Spleen (tissue), 11 donors: ENCODE results near the gene KIAA1614. TPM values are rescaled to one million over a fixed set of nuclear protein-coding genes. Genes with fewer than 3 reads are reported as not detected.

Experiments used
- DNase-seq: peaks from one replicate; pipeline ENCODE4 v3.0.0-alpha.2; 2020
- H3K27ac ChIP-seq, 8 donors: fragments of 200-600 bp; sonication (generic) in 7 of 8; 1 replicate in 4 of 8; 2 replicates in 4 of 8; pipeline versions ENCODE4 v1.5.0 to v1.8.0; 2016 to 2021; ENCODE audit warnings: inconsistent platforms in 4 of 8, mild to moderate bottlenecking in 4 of 8, moderate library complexity in 1 of 8
- H3K27me3 ChIP-seq, 7 donors: fragments of 200-600 bp; sonication (generic) in 6 of 7; replicated peaks in 1 of 7; 1 replicate in 4 of 7; 2 replicates in 3 of 7; pipeline versions ENCODE4 v1.5.0 to v1.8.0; 2016 to 2021; ENCODE audit warnings: inconsistent platforms in 3 of 7, mild to moderate bottlenecking in 1 of 7
- H3K36me3 ChIP-seq, 6 donors: fragments of 200-600 bp; sonication (generic) in 5 of 6; 1 replicate in 4 of 6; 2 replicates in 2 of 6; pipeline versions ENCODE4 v1.5.0 to v1.8.0; 2016 to 2021; ENCODE audit warnings: inconsistent platforms in 2 of 6
- H3K4me1 ChIP-seq, 6 donors: fragments of 200-600 bp; sonication (generic) in 5 of 6; 1 replicate in 3 of 6; 2 replicates in 3 of 6; pipeline versions ENCODE4 v1.5.0 to v1.8.0; 2016 to 2021; ENCODE audit warnings: inconsistent platforms in 3 of 6
- H3K4me3 ChIP-seq, 8 donors: fragments of 200-600 bp; sonication (generic) in 7 of 8; 1 replicate in 4 of 8; 2 replicates in 4 of 8; pipeline versions ENCODE4 v1.5.0 to v1.8.0; 2016 to 2021; ENCODE audit warnings: inconsistent platforms in 4 of 8, mild to moderate bottlenecking in 4 of 8, moderate library complexity in 2 of 8
- H3K9me3 ChIP-seq, 8 donors: fragments of 200-600 bp; sonication (generic) in 7 of 8; 1 replicate in 4 of 8; 2 replicates in 4 of 8; pipeline versions ENCODE4 v1.5.0 to v1.8.0; 2016 to 2021; ENCODE audit warnings: inconsistent platforms in 4 of 8
- POLR2A ChIP-seq, 3 donors: fragments of 450-650 bp; IDR thresholded peaks; one replicate each; pipeline ENCODE4 v1.5.1; 2017; ENCODE audit warnings: antibody characterized with exemption in 3 of 3, mild to moderate bottlenecking in 1 of 3
- POLR2AphosphoS5 ChIP-seq, 3 donors: sonication (generic); formaldehyde crosslinking; IDR thresholded peaks; one replicate each; pipeline ENCODE4 v1.5.1; 2017; ENCODE audit warnings: antibody characterized with exemption in 3 of 3
- WGBS, 5 donors: extraction: QIAGEN DNeasy Blood & Tissue Kit in 3 of 5; methylation state at CpG; one replicate each; pipeline versions ENCODE4 v1.1.5 to v1.1.7; 2013 to 2018; 5-methylcytosine and 5-hydroxymethylcytosine counted together
- intact Hi-C: fragments of 100-400 bp; cut with DNase I; formaldehyde crosslinking; loops from one replicate; pipeline ENCODE4 v1.15.0; 2023; ENCODE audit warnings: low total_unique reads
- polyA plus RNA-seq, 3 donors: library from polyadenylated mRNA; stranded (reverse); fragments of 200-250 nt; gene quantifications; one replicate each; pipeline ENCODE4 v1.2.1, GENCODE V29; 2013
- total RNA-seq, 7 donors: library from RNA; depleted of rRNA in 3 of 7; stranded (reverse); fragments of >200 nt in 3 of 7; fragmentation: NEBNext Ultra II Directional in 4 of 7; extraction: Animal tissue kit (Norgen Biotek cat#: 25700) in 4 of 7; gene quantifications; one replicate each; pipeline versions ENCODE4 v1.1.0 to v1.2.1, GENCODE V29; 2016 to 2021
- TF ChIP-seq, protein P1 (sequence below), 11 experiments: fragments of 200-600 bp in 7 of 11; fragments of 450-650 bp in 4 of 11; sonication (generic) in 4 of 11; IDR thresholded peaks in 8 of 11; conservative IDR thresholded peaks in 3 of 11; 1 replicate in 7 of 11; 2 replicates in 4 of 11; pipeline versions ENCODE4 v1.4.0 to v1.8.0; 2016 to 2021; ENCODE audit warnings: antibody characterized with exemption in 11 of 11, inconsistent platforms in 4 of 11, mild to moderate bottlenecking in 1 of 11
- donor health status: healthy with polysubstance abuse.
- donor health status: DM: no; HTN: no; CAD: no; lungs with moderate emphysema.
- donor health status: DM: no; HTN: no; CAD: no.
- donor health status: Bipolar disorder and iron deficiency.
- donor health status: healthy.
- donor health status: DM: no; HTN: no; CAD: no.
- donor health status: DM: yes; HTN: yes; CAD: no.

KIAA1614 gene
- total and polyA plus RNA-seq, 10 donors, result 0.50 to 7.4 (median 3.0) TPM

DNA sequence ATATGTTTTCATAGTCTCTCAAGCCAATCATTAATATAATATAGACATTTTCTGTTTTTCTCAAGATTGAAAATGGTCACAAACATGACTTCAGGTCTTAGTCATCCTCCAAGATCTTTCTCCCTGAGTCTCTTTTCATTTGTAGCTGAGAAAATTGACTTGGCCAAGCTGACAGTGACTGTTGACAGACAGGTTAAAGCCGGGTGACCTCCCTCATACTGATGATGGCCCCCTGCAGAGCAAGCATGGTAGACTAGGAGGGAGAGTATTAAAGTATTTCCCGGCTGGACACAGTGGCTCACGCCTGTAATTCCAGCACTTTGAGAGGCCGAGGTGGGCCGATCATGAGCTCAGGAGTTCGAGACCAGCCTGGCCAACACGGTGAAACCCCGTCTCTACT, 6.8 kb upstream of the KIAA1614 start:
- Histone ChIP-seq H3K27me3 (no peaks in the 10 kb centered on the region), H3K4me3 (no peak overlapping the region), H3K27ac (no peak overlapping the region), H3K36me3 (no peaks in the 10 kb centered on the region), H3K4me1 (peaks cover 0 to 3% (median 0%) of the 10 kb centered on the region in 6 donors), H3K9me3 (no peaks in the 10 kb centered on the region)
- TF ChIP-seq POLR2AphosphoS5 (IDR thresholded peaks at IDR 0.05) (no peak), POLR2A (IDR thresholded peaks at IDR 0.05) (no peak)
- TF ChIP-seq, protein P1, sequence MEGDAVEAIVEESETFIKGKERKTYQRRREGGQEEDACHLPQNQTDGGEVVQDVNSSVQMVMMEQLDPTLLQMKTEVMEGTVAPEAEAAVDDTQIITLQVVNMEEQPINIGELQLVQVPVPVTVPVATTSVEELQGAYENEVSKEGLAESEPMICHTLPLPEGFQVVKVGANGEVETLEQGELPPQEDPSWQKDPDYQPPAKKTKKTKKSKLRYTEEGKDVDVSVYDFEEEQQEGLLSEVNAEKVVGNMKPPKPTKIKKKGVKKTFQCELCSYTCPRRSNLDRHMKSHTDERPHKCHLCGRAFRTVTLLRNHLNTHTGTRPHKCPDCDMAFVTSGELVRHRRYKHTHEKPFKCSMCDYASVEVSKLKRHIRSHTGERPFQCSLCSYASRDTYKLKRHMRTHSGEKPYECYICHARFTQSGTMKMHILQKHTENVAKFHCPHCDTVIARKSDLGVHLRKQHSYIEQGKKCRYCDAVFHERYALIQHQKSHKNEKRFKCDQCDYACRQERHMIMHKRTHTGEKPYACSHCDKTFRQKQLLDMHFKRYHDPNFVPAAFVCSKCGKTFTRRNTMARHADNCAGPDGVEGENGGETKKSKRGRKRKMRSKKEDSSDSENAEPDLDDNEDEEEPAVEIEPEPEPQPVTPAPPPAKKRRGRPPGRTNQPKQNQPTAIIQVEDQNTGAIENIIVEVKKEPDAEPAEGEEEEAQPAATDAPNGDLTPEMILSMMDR (IDR thresholded peaks at IDR 0.05 in 8 of 11, conservative IDR thresholded peaks at IDR 0.05 in 3 of 11), result no peak
- intact Hi-C loops, result no loop called here
- DNase-seq, result no peak
- 91 to 96% (median 93%) methylated on average over 8 of the region's 8 CpGs for WGBS, 5 donors

DNA sequence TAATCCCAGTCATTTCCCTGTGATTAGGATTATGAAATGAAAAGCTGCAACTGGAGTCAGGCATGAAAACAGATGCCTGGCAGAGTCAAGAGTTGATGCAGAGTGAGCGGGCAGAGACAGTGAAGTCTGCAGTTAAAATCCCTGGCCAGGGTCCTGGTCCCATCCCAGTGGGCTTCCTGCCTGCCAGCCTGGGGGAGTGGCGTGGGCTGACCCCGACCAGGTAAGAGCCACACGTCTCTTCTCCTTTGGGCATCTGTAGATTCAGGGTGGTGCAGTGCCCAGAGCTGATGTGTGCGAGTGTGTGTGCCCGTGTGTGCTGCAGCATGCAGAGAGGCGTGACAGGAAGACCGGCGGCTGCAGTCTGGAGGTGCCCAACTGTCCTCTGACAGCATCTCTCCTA, 6.2 kb upstream of the KIAA1614 start:
- Histone ChIP-seq H3K4me3 (no peak overlapping the region), H3K27me3 (peaks cover 0 to 4% (median 0%) of the 10 kb centered on the region in 7 donors), H3K4me1 (peaks cover 0 to 8% (median under 1%) of the 10 kb centered on the region in 6 donors), H3K27ac (no peak overlapping the region), H3K9me3 (no peaks in the 10 kb centered on the region), H3K36me3 (no peaks in the 10 kb centered on the region)
- WGBS, 5 donors, result 84 to 96% (median 92%) methylated on average over 9 of the region's 9 CpGs
- intact Hi-C loops, result no loop called here
- DNase-seq, result no peak
- no peak for TF ChIP-seq POLR2AphosphoS5 (IDR thresholded peaks at IDR 0.05)

DNA sequence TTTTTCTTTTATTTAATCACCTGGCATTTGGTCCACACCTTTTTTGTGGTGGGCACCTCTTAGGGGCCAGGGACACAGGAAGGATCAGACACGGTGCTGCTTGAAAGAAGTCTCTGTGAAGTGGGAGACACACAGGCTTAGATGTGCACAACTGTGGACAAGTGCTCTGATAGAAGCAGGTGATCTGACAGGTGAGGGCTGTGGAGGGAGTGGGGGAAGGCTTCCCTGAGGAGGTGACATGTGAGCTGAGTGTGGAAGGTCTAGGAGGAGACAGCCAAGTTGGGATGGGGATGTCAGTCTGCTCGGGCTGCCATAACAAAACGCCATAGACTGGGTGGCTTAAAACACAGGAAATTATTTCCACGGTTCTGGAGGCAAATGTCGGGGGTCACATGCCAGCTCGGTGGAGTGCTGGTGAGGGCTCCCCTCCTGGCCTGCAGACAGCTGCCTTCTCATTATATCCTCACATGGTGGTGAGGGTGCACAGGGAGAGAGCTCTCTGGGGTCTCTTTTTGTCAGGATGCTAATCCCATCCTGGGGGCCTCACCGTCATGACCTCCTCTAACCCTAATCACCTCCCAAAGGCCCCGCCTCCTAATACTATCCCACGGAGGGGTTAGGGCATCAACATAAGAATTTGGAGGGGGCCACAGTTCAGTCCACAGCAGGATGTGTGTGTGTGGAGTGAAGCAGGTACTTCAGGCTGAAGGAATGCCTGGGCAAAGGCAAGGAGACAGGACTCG, 5.2 kb upstream of the KIAA1614 start:
- no peak overlapping the region for H3K4me3 ChIP-seq
- no peak for DNase-seq
- 82 to 87% (median 85%) methylated on average over 10 of the region's 10 CpGs for WGBS, 5 donors
- intact Hi-C loops, result no loop called here
- peaks cover 0 to 14% (median 9%) of the 10 kb centered on the region in 7 donors for H3K27me3 ChIP-seq
- H3K27ac ChIP-seq, result no peak overlapping the region
- TF ChIP-seq, protein P1 (IDR thresholded peaks at IDR 0.05 in 8 of 11, conservative IDR thresholded peaks at IDR 0.05 in 3 of 11), result no peak
- TF ChIP-seq POLR2A (IDR thresholded peaks at IDR 0.05) (no peak), POLR2AphosphoS5 (IDR thresholded peaks at IDR 0.05) (no peak)
- no peaks in the 10 kb centered on the region for H3K9me3 ChIP-seq
- peaks cover 0 to 18% (median 10%) of the 10 kb centered on the region in 6 donors for H3K4me1 ChIP-seq
- H3K36me3 ChIP-seq, result no peaks in the 10 kb centered on the region

DNA sequence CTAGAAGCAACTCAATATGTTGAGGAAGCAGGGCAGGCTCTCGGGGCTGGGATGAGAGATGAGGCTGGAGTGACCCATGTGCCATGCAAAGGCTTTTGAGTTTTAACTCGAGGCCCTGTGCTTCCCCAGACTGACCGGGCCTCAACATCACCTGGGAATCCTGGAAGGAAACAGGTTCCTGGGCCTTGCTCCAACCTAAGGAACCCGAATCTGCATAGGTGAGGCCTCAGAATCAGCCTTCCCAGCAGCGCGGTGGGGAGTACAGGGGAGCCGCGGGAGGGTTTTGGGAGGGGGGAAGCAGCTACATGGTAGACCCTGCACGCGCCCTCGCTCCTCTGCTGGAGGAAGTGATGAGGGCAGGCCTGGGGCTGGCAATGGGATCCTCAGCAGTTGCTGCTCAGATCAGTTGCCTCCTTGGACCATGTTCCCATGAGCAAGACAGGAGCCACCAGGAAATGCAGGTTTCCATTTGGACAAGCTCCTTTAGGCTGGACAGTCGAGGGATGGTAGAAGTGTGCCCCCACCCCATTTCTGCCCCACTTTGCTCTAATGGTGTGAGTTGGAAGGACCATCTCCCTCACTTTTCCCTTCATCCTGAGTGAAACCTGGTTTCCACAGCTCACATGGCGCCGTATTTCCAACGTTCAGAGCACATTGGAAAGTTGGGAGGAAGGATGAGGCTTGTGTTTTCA, 4.5 kb upstream of the KIAA1614 start:
- H3K4me1 ChIP-seq, result peaks cover 0 to 25% (median 15%) of the 10 kb centered on the region in 6 donors
- no peaks in the 10 kb centered on the region for H3K9me3 ChIP-seq
- intact Hi-C loops, result no loop called here
- 78 to 93% (median 90%) methylated on average over 7 to 15 of the region's 15 CpGs for WGBS, 5 donors
- no peak for DNase-seq
- no peaks in the 10 kb centered on the region for H3K36me3 ChIP-seq
- peaks cover 0 to 22% (median 17%) of the 10 kb centered on the region in 7 donors for H3K27me3 ChIP-seq
- no peak overlapping the region for H3K27ac ChIP-seq
- H3K4me3 ChIP-seq, result no peak overlapping the region
- no peak for TF ChIP-seq POLR2AphosphoS5 (IDR thresholded peaks at IDR 0.05)
- TF ChIP-seq, protein P1 (IDR thresholded peaks at IDR 0.05 in 8 of 11, conservative IDR thresholded peaks at IDR 0.05 in 3 of 11), result no peak
- no peak for TF ChIP-seq POLR2A (IDR thresholded peaks at IDR 0.05)
